Neural crest cell (in vitro differentiated cells): ENCODE data around the gene ZHX3. TPM values are rescaled to one million over a fixed set of nuclear protein-coding genes. Genes with fewer than 3 reads are reported as not detected.

Experiments
- DNase-seq: peaks from one replicate; pipeline ENCODE4 v3.0.0; 2021; ENCODE audit warnings: low read depth, mixed read lengths, low spot score
- H3K27ac Mint-ChIP-seq: one replicate; pipeline ENCODE4 v1.8.0; 2021; ENCODE audit warnings: mild to moderate bottlenecking, mixed read lengths; ENCODE audit not compliant: unreplicated experiment
- H3K27me3 Mint-ChIP-seq: 2 replicates; pipeline ENCODE4 v1.8.0; 2021; ENCODE audit warnings: low read depth, mild to moderate bottlenecking, mixed read lengths
- H3K36me3 Mint-ChIP-seq: 2 replicates; pipeline ENCODE4 v1.8.0; 2021; ENCODE audit warnings: low read depth, mild to moderate bottlenecking, mixed read lengths
- H3K4me1 Mint-ChIP-seq: 2 replicates; pipeline ENCODE4 v1.8.0; 2021; ENCODE audit warnings: mixed read lengths
- H3K4me3 Mint-ChIP-seq: one replicate; pipeline ENCODE4 v1.8.0; 2021; ENCODE audit warnings: mild to moderate bottlenecking, mixed read lengths
- H3K9me3 Mint-ChIP-seq: 2 replicates; pipeline ENCODE4 v1.8.0; 2021; ENCODE audit warnings: mixed read lengths
- total RNA-seq: library from RNA; stranded (reverse); gene quantifications from 2 replicates; pipeline ENCODE4 v1.2.1, GENCODE V29; 2021
- TF ChIP-seq, protein P1 (sequence below): fragments of 200-600 bp; sonication (generic); conservative IDR thresholded peaks from 2 replicates; pipeline ENCODE4 v1.5.0; 2021; ENCODE audit warnings: antibody characterized with exemption, mild to moderate bottlenecking

ZHX3 gene
- total RNA-seq, 1 donor from 2014 or later = 13.0 TPM

GRCh38 chr20:41249411-41250281 is 67.9 kb downstream of the ZHX3 start:
- DNase-seq = peak; percentile 16
- TF ChIP-seq, protein P1, sequence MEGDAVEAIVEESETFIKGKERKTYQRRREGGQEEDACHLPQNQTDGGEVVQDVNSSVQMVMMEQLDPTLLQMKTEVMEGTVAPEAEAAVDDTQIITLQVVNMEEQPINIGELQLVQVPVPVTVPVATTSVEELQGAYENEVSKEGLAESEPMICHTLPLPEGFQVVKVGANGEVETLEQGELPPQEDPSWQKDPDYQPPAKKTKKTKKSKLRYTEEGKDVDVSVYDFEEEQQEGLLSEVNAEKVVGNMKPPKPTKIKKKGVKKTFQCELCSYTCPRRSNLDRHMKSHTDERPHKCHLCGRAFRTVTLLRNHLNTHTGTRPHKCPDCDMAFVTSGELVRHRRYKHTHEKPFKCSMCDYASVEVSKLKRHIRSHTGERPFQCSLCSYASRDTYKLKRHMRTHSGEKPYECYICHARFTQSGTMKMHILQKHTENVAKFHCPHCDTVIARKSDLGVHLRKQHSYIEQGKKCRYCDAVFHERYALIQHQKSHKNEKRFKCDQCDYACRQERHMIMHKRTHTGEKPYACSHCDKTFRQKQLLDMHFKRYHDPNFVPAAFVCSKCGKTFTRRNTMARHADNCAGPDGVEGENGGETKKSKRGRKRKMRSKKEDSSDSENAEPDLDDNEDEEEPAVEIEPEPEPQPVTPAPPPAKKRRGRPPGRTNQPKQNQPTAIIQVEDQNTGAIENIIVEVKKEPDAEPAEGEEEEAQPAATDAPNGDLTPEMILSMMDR = peak; percentile 44
- H3K27ac Mint-ChIP-seq = no peak overlapping the region
- no peak overlapping the region for H3K4me3 Mint-ChIP-seq
- H3K9me3 Mint-ChIP-seq = no peaks in the 10 kb centered on the region
- H3K27me3 Mint-ChIP-seq = no peaks in the 10 kb centered on the region
- H3K4me1 Mint-ChIP-seq = peaks cover 38% of the 10 kb centered on the region
- no peaks in the 10 kb centered on the region for H3K36me3 Mint-ChIP-seq

DNA sequence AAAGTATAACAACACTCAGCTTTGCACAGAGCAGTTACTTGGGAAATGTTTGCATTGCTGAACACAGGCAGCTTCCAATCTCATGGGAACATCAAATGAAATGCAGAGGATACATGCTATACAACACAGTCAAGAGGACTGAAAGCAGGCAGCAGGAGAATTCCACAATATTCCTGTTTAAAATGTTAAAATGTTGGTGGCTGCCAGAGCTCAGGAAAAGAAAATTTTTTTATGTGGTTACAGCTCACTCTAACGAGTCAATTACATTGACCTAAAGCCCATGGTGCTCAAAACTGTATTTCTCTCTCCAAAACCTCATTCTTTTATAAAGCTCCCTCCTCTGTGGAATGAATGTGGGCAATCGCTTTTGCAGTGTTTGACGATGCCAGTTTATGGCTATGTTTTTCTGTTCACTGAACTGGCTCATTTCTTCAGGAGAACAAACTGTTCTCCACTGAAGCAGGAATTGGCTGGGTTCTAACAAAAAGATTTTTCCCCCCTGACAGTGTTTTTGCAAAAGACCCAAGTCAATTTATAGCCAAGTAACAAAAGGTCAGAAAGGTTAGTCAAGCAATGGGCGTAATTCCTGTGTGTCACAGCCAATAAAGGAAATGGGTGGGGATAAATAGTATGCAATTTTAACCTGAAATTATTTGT is 69.0 kb downstream of the ZHX3 start:
- no peaks in the 10 kb centered on the region for H3K9me3 Mint-ChIP-seq
- H3K27ac Mint-ChIP-seq = peak overlapping the region; percentile 3
- TF ChIP-seq, protein P1 = no peak
- H3K36me3 Mint-ChIP-seq = no peaks in the 10 kb centered on the region
- H3K4me1 Mint-ChIP-seq = peaks cover 38% of the 10 kb centered on the region
- H3K27me3 Mint-ChIP-seq = no peaks in the 10 kb centered on the region
- DNase-seq = no peak
- H3K4me3 Mint-ChIP-seq = no peak overlapping the region

GRCh38 chr20:41247523-41248367 is 69.8 kb downstream of the ZHX3 start:
- TF ChIP-seq, protein P1 = no peak
- H3K27me3 Mint-ChIP-seq = no peaks in the 10 kb centered on the region
- H3K4me3 Mint-ChIP-seq = no peak overlapping the region
- H3K27ac Mint-ChIP-seq = peak overlapping the region; percentile 36
- no peaks in the 10 kb centered on the region for H3K36me3 Mint-ChIP-seq
- H3K4me1 Mint-ChIP-seq = peaks cover 38% of the 10 kb centered on the region
- H3K9me3 Mint-ChIP-seq = no peaks in the 10 kb centered on the region
- DNase-seq = no peak

- Mint-ChIP-seq H3K36me3 (no peaks in the 10 kb centered on the region), H3K4me3 (no peak overlapping the region), H3K9me3 (no peaks in the 10 kb centered on the region), H3K27me3 (no peaks in the 10 kb centered on the region), H3K4me1 (peaks cover 44% of the 10 kb centered on the region), H3K27ac (peak overlapping the region; percentile 55)
- no peak for DNase-seq
- TF ChIP-seq, protein P1 = no peak
Observed at GRCh38 chr20:41245086-41245707, 72.3 kb downstream of the ZHX3 start.

GRCh38 chr20:41242807-41243206 is 74.7 kb downstream of the ZHX3 start:
- H3K4me3 Mint-ChIP-seq = no peak overlapping the region
- TF ChIP-seq, protein P1 = no peak
- peaks cover 5% of the 10 kb centered on the region for H3K9me3 Mint-ChIP-seq
- no peak for DNase-seq
- no peaks in the 10 kb centered on the region for H3K36me3 Mint-ChIP-seq
- no peaks in the 10 kb centered on the region for H3K27me3 Mint-ChIP-seq
- H3K27ac Mint-ChIP-seq = no peak overlapping the region
- peaks cover 20% of the 10 kb centered on the region for H3K4me1 Mint-ChIP-seq
